ENCODE measurements around the gene ABCA2. TPM values are rescaled to one million over a fixed set of nuclear protein-coding genes. Genes with fewer than 3 reads are reported as not detected.

The ABCA2 gene
- total and polyA plus RNA-seq, 8 donors, result 7.3 to 385 (median 44.2) TPM

DNA sequence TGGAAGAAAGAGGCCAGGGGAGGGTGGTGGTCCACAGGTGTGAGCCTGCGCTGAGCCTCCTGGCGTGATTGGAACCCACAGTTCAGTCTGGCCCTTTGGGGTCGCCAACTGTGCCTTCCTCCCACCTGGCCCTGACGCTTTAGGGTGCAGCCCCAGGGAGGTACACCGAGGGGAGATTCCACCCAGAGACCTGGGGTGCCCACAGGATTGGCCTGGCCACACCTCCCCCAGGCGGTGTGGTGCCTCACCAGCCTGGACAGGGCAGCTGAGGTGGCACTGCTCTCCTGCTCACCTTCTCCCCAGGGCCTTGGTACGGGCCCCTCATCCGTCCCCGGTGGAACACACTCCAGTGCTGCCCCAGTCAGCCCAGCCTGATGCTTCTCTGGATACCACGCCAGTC is 30.7 kb downstream of the ABCA2 start:
- Histone ChIP-seq H3K36me3 (peaks cover 0 to 15% (median 11%) of the 10 kb centered on the region in 4 donors), H3K4me1 (peaks cover 44 to 86% (median 58%) of the 10 kb centered on the region in 4 donors), H3K27me3 (peaks cover 0 to 44% (median 0%) of the 10 kb centered on the region in 3 donors), H3K4me3 (peak overlapping the region in 3 of 4 donors; percentile 25 to 34 (median 31)), H3K9me3 (no peaks in the 10 kb centered on the region), H3K27ac (peak overlapping the region; percentile 9 to 74 (median 72))
- WGBS, 5 donors, result 48 to 66% (median 64%) methylated on average over 7 to 10 of the region's 10 CpGs
- intact Hi-C loops (cut with DNase I; ENCODE audit: low total_unique reads), result no loop called here
- DNase-seq, result no peak
- TF ChIP-seq EP300 (IDR thresholded peaks at IDR 0.05) (no peak), POLR2AphosphoS5 (IDR thresholded peaks at IDR 0.05) (no peak), POLR2A (IDR thresholded peaks at IDR 0.05) (no peak)
- TF ChIP-seq, protein P1, sequence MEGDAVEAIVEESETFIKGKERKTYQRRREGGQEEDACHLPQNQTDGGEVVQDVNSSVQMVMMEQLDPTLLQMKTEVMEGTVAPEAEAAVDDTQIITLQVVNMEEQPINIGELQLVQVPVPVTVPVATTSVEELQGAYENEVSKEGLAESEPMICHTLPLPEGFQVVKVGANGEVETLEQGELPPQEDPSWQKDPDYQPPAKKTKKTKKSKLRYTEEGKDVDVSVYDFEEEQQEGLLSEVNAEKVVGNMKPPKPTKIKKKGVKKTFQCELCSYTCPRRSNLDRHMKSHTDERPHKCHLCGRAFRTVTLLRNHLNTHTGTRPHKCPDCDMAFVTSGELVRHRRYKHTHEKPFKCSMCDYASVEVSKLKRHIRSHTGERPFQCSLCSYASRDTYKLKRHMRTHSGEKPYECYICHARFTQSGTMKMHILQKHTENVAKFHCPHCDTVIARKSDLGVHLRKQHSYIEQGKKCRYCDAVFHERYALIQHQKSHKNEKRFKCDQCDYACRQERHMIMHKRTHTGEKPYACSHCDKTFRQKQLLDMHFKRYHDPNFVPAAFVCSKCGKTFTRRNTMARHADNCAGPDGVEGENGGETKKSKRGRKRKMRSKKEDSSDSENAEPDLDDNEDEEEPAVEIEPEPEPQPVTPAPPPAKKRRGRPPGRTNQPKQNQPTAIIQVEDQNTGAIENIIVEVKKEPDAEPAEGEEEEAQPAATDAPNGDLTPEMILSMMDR (IDR thresholded peaks at IDR 0.05), result no peak

DNA sequence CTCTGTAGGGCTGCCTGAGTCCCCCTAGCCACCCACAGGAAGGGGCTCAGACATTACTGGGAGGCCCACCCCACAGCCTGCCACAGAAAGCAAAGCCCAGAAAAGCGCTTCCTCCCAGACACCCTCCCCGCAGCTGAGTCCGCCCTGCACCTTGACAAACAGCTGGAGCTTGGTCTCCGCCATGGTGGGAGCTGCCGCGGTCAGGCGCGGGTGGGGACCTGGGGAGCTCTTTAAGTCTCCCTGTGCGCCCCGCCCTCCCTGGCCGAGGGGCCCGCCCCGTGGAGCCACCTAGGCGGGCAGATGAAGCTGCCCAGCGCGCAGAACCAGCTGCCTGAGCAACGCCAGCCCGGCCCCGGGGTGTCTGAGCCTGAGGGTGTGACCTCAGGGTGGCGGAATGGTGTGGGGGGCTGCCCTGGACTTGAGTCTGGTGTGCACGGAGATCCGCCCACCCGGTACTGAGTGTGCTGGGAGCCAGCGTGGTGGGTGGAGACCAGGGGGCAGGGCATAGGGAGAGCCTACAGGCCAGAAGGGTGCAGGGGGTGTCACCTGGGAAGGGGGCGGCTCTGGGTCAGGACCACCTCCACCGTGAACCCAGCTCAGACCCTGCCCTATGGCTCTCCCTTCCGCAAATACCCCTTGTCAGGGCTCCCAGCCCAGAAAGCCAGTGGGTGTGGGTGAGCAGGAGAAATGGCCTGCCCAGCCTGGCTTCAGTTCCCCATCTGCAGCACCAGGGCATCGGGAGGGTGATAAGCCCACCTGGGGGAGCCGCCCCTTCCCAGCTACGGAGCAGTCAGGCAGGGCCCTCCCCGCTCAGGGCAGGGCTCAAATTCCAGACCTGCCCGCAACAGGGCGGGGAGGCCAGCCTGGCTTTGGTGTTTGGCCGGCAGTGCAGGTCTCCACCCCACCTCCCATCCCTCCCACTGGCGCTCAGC is 31.4 kb downstream of the ABCA2 start, which contains the start of gene CLIC3:
Gene CLIC3, minus strand, starts transcription at position 208 of the 932 bp plus-strand sequence. Its CDS starts 25 bp downstream, at position 183.
- 12 to 30% (median 16%) methylated on average over 12 to 35 of the region's 35 CpGs for WGBS, 5 donors
- peaks cover 44 to 86% (median 58%) of the 10 kb centered on the region in 4 donors for H3K4me1 ChIP-seq

DNA sequence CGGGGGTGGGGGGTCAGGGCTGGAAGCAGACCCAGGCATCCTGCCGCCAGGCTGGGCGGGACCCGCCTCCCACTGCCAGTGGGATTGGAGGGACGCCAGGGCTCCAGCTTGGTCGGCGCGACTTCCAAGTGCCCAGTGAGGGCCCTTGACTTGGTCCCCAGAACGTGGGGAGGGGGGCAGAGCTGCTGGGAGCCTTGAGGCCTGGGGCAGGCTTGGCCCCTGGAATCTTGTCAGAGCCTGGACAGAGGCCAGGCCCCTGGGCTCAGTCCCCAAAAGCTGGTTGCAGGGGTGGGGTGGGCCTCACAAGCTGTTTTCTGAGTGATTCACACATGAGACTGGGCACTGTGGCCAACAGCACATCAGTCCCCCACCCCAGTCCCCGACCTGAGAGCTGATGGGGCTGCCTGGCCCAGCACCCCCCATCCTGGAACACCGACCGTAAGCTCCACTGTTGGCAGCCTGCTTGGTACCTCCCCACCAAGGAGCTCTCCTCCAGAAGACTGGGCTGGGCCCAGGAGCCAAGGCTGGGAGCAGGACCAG is 32.2 kb downstream of the ABCA2 start:
- intact Hi-C loops (cut with DNase I; ENCODE audit: low total_unique reads), result no loop called here
- Histone ChIP-seq H3K27ac (peak overlapping the region; percentile 50 to 74 (median 72)), H3K27me3 (peaks cover 0 to 44% (median 0%) of the 10 kb centered on the region in 3 donors), H3K4me3 (peak overlapping the region; percentile 25 to 34 (median 29)), H3K9me3 (no peaks in the 10 kb centered on the region), H3K36me3 (peaks cover 0 to 15% (median 11%) of the 10 kb centered on the region in 4 donors), H3K4me1 (peaks cover 44 to 85% (median 58%) of the 10 kb centered on the region in 4 donors)
- WGBS, 5 donors, result 8 to 33% (median 11%) methylated on average over 6 to 12 of the region's 12 CpGs
- DNase-seq, result peak; percentile 61 to 63
- TF ChIP-seq POLR2A (IDR thresholded peaks at IDR 0.05) (no peak), EP300 (IDR thresholded peaks at IDR 0.05) (no peak), POLR2AphosphoS5 (IDR thresholded peaks at IDR 0.05) (no peak)
- TF ChIP-seq, protein P1 (IDR thresholded peaks at IDR 0.05), result no peak

More for the DNA sequence above, 31.4 kb downstream of the ABCA2 start, which contains the start of gene CLIC3:
- peak within 1 kb of the TSS; percentile 50 to 74 (median 72) for H3K27ac ChIP-seq
- no peak for TF ChIP-seq EP300 (IDR thresholded peaks at IDR 0.05)
- no peaks in the 10 kb centered on the region for H3K9me3 ChIP-seq
- intact Hi-C loops (cut with DNase I; ENCODE audit: low total_unique reads), result no loop called here
- peak within 1 kb of the TSS; percentile 25 to 34 (median 29) for H3K4me3 ChIP-seq
- DNase-seq, result peak; percentile 73 to 81
- peaks cover 0 to 15% (median 11%) of the 10 kb centered on the region in 4 donors for H3K36me3 ChIP-seq
- H3K27me3 ChIP-seq, result peaks cover 0 to 44% (median 0%) of the 10 kb centered on the region in 3 donors

DNA sequence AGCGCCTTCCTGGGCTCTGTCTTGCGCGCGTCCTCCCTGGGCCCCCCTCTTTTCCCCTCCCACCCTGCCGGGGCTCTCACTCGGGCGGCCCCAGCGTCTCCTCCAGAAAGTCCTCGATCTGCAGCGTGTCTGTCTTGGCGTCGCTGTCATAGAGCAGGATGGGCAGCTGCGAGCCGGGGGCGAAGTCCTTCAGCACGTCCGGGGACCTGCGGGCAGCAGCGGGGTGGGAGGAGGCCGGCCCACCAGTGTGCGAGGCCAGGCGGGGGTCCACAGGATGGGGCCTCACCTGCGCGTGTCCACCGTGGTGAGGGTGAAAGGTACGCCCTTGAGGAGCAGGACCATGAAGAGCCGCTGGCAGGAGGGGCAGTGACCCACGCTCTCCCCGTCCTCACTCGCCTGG is 32.7 kb downstream of the ABCA2 start:
- intact Hi-C loops (cut with DNase I; ENCODE audit: low total_unique reads), result no loop called here
- no peak for TF ChIP-seq POLR2A (IDR thresholded peaks at IDR 0.05)
- no peak for TF ChIP-seq EP300 (IDR thresholded peaks at IDR 0.05)
- TF ChIP-seq, protein P1 (IDR thresholded peaks at IDR 0.05), result no peak
- TF ChIP-seq POLR2AphosphoS5 (IDR thresholded peaks at IDR 0.05), result no peak
- H3K4me3 ChIP-seq, result peak overlapping the region in 3 of 4 donors; percentile 15 to 31 (median 25)
- peak overlapping the region in 3 of 5 donors; percentile 50 to 74 (median 72) for H3K27ac ChIP-seq
- WGBS, 5 donors, result 26 to 39% (median 27%) methylated on average over 9 to 30 of the region's 30 CpGs
- peaks cover 0 to 15% (median 11%) of the 10 kb centered on the region in 4 donors for H3K36me3 ChIP-seq
- peaks cover 44 to 82% (median 57%) of the 10 kb centered on the region in 4 donors for H3K4me1 ChIP-seq
- peak in 1 of 2 donors; percentile 44 for DNase-seq
- peaks cover 0 to 44% (median 0%) of the 10 kb centered on the region in 3 donors for H3K27me3 ChIP-seq
- no peaks in the 10 kb centered on the region for H3K9me3 ChIP-seq

Data from stomach (tissue), 9 donors.